Measurements from ENCODE around the gene TFAP2C.

- TF ChIP-seq CTCF (IDR thresholded peaks at IDR 0.05 in 2 of 3, conservative IDR thresholded peaks at IDR 0.05 in 1 of 3; ENCODE audit: borderline replicate concordance in 1 of 3, insufficient read depth in 1 of 3, low read depth in 2 of 3, low read length in 2 of 3) (no peak), SRF (IDR thresholded peaks at IDR 0.05; ENCODE audit: low read depth) (no peak), ATF3 (IDR thresholded peaks at IDR 0.05) (no peak), EZH2phosphoT487 (IDR thresholded peaks at IDR 0.05; ENCODE audit: borderline replicate concordance) (no peak), SP1 (IDR thresholded peaks at IDR 0.05; ENCODE audit: low read depth) (no peak), CBX3 (IDR thresholded peaks at IDR 0.05; ENCODE audit: low read depth) (no peak), POLR2A (IDR thresholded peaks at IDR 0.05; ENCODE audit: borderline replicate concordance, extremely low read depth, insufficient read depth, insufficient read length) (no peak), MAX (IDR thresholded peaks at IDR 0.05) (no peak), JUND (IDR thresholded peaks at IDR 0.05) (no peak), EZH2 (IDR thresholded peaks at IDR 0.05) (no peak)
These were observed 35.7 kb downstream of the TFAP2C start for GRCh38 chr20:56664796-56665195.
